Stomach (tissue), 4 donors: ENCODE results near the gene IKZF1.

Experiments
- CTCF ChIP-seq, 7 experiments: fragments of 450-650 bp in 4 of 7; fragments of 200-600 bp in 3 of 7; sonication (generic) in 3 of 7; IDR thresholded peaks; one replicate each; pipeline ENCODE4 v1.5.1; 2016 to 2019; ENCODE audit warnings: antibody characterized with exemption in 7 of 7, control low read depth in 2 of 7, mild to moderate bottlenecking in 1 of 7
- POLR2AphosphoS5 ChIP-seq, 3 donors: sonication (generic); formaldehyde crosslinking; IDR thresholded peaks; one replicate each; pipeline ENCODE4 v1.6.1; 2016; ENCODE audit warnings: antibody characterized with exemption in 3 of 3

GRCh38 chr7:50283731-50284130 is 20.8 kb upstream of the IKZF1 start:
- no peak for TF ChIP-seq POLR2AphosphoS5 (IDR thresholded peaks at IDR 0.05)
- TF ChIP-seq CTCF (IDR thresholded peaks at IDR 0.05), result no peak
